Iris pigment epithelial cell (primary cell): ENCODE results near the gene ADNP.
A peak's percentile ranks its signal among the peaks of the same experiment; 100 is the strongest.

Source experiments
- DNase-seq: peaks from one replicate; pipeline ENCODE4 v3.0.0-alpha.2; 2011; ENCODE audit warnings: low read depth

Gene ADNP

DNA sequence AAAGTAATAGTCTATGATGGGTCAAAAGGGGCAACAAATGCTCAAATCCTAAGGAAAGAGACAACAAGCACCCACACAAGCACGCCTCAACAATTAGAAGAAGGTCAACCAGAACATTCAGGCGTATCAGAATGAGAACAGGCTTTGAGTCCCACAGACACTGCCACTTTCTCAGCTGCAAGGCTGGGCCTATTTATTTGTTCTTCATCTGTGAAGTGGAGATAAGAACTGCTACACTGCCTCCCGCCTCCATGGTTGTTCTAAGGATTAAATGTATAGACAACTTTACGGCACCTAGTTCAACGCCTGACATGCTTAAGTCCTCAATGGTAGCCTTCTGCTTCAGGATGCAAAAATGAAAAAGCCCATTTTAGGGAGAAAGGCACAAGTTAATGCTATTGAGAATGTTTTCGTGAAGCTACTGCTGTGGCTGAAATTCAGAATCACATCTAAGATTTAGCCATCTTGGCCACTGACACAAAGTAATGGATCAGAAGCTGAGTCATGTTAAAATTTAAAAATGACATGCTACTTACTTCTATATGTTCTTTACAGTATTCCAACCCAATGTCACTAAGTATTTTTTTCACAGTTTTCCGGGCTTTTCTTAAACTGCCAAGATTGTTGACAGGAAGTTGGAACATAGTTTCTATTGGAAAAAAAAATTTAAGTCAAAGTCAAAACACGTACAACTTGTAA, 27.7 kb downstream of the ADNP start:
- DNase-seq, result no peak

- no peak for DNase-seq
Measured at GRCh38 chr20:50901301-50901700, 29.9 kb downstream of the ADNP start.

- DNase-seq, result no peak
Measured at GRCh38 chr20:50900261-50900660, 31.0 kb downstream of the ADNP start.

DNA sequence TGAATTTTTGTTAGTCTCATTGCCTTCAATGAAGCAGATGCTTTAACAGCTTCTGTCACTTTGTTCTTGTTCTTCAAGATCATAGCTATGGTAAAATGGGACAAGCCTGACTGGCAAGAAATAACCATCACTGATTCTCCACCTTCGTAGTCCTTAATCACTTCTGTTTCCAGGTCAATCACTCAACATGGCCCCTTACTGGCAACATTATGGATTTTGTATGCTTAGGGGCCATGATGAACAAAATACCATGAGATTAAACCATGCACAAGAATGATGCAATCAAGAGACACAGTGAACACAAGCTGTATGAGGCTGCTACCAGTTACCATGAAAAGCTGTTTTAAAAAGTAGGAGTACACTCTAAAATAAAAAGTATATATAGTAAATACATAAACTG, 32.8 kb downstream of the ADNP start:
- no peak for DNase-seq

DNA sequence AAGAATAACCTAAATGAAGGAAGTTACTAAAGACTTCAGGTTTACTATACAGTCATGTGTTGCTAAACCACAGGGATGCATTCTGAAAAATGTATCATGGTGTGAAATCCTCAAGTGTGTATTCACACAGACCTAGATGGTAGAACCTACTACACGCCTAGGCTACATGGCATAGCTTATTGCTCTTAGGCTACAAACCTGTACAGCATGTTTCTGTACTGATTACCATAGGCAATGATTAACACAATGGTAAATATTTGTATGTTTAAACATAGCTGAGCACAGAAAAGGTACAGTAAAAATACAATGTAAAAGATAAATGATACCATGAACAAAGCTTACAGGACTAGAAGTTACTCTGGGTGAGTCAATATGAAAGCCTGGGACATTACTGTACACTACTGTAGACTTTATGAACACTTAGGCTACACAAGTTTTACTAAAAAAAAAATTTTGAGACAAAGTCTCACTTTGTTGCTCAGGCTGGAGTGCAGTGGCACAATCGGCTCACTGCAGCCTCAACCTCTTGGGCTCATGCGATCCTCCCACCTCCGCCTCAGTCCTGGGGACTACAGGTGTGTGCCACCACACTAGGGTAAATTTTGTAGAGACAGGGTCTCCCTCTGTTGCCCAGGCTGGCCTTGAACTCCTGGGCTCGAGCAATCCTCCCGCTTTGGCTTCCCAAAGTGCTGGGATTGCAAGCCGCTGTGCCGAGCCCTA, 36.0 kb downstream of the ADNP start:
- peak; percentile 34 for DNase-seq

GRCh38 chr20:50893620-50894019, 37.6 kb downstream of the ADNP start:
- no peak for DNase-seq

GRCh38 chr20:50892394-50892793, 38.8 kb downstream of the ADNP start:
- no peak for DNase-seq

DNA sequence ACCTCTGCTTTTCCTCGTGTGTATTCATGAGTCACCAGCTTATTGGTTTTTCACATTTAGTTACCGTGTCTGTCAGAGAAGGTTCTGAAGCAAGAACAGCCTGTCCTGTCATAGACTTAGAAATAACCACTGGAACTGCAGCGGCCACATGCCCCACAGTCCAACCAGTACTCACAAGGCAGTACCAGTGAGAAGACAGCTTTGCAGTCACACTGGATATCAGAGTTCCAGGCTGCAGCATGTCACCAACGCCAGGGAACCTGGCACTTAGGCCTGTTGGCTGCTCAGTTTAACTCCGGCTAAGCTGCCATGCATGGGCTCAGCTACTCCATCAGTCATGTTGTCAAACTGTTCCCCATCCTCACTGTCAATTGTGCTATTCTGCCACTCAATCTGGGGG, 40.1 kb downstream of the ADNP start:
- peak; percentile 69 for DNase-seq

DNA sequence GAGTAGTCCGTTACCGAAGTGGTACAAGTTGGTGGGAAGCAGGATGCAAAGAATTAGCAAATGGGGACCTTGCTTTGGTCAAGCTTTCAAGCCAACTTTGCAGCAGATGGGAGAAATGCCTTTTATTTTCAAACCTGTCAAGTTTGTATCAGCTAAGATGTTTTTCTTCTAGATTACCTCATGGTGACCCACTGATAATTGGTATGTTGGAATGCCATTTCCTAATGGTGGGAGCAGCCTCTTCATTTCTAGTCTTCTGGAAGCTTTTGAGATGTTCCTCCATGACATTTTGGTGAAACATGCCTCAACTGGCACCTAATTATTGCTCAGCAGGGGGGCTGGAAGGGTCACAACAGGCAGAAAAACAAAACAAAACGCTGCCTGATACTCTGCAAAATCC, 43.7 kb downstream of the ADNP start:
- DNase-seq, result no peak

- no peak for DNase-seq
Measured at GRCh38 chr20:50886184-50886790, 45.0 kb downstream of the ADNP start.

GRCh38 chr20:50885781-50886180, 45.5 kb downstream of the ADNP start:
- DNase-seq, result no peak

GRCh38 chr20:50885068-50885467, 46.2 kb downstream of the ADNP start:
- no peak for DNase-seq

DNA sequence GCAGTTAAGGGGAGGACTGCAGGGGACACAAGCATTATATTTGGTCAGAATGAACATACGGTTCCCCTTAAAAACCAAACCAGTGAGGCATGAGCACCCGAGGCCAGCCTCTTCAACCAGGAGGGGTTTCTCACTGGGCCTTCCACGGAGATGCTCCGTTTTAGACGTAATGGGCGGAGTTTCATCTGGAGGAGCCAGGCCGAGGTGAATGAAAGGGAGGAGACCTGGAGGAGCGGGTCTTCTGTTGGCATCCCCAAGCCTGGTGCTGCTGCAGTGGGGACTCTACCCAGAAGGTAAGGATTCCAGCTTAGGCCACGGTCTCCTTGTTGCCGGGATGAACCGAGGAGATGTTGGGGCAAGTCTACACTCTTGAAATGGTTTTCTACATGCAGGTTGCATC, 47.4 kb downstream of the ADNP start:
- DNase-seq, result no peak

GRCh38 chr20:50881759-50882424, 49.3 kb downstream of the ADNP start:
- peak; percentile 33 for DNase-seq

- no peak for DNase-seq
Measured at GRCh38 chr20:50879649-50880550, 51.3 kb downstream of the ADNP start.

- DNase-seq, result no peak
Measured at GRCh38 chr20:50877232-50877743, 53.9 kb downstream of the ADNP start.

- no peak for DNase-seq
Measured at GRCh38 chr20:50876816-50877215, 54.4 kb downstream of the ADNP start.

- no peak for DNase-seq
Measured at GRCh38 chr20:50876063-50876685, 55.1 kb downstream of the ADNP start.

GRCh38 chr20:50874758-50875665, 56.2 kb downstream of the ADNP start:
- no peak for DNase-seq
